ENCODE results near the gene GRIK3.

DNA sequence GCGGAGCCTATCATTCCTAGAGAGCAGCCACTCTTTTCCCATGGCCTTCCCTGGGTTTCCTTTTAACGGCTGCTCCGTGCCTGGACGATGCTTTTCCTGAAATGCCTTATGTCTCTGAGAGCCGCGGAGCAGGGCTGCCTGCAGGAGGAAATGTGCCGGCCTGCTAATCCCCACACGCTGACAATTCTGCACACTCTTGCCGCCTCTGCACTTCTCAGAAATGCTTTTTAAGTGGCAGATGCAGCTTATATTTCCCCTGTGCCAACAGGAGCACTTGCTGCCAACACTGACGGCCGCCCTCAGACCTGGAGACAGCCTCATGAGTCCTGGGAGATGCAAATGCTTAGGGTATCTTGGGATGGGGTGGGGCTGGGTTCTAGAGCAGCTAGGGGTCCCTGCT lies 253.2 kb downstream of the GRIK3 start:
- TF ChIP-seq MAX (IDR thresholded peaks at IDR 0.05) (no peak), NFIC (IDR thresholded peaks at IDR 0.05) (no peak), ZBTB7A (IDR thresholded peaks at IDR 0.05; ENCODE audit: low read depth) (no peak), RAD21 (IDR thresholded peaks at IDR 0.05; ENCODE audit: low read depth) (no peak), CEBPB (IDR thresholded peaks at IDR 0.05) (no peak), CREB1 (IDR thresholded peaks at IDR 0.05; ENCODE audit: low read depth) (no peak), TCF12 (IDR thresholded peaks at IDR 0.05; ENCODE audit: low read depth) (no peak), EP300 (IDR thresholded peaks at IDR 0.05; ENCODE audit: borderline replicate concordance) (no peak), USF1 (IDR thresholded peaks at IDR 0.05) (no peak), FOXM1 (IDR thresholded peaks at IDR 0.05; ENCODE audit: borderline replicate concordance, low read depth) (no peak), TEAD4 (IDR thresholded peaks at IDR 0.05) (no peak), TAF1 (IDR thresholded peaks at IDR 0.05; ENCODE audit: low read depth) (no peak), YY1 (IDR thresholded peaks at IDR 0.05; ENCODE audit: low read depth) (no peak)
- TF ChIP-seq, protein P1, sequence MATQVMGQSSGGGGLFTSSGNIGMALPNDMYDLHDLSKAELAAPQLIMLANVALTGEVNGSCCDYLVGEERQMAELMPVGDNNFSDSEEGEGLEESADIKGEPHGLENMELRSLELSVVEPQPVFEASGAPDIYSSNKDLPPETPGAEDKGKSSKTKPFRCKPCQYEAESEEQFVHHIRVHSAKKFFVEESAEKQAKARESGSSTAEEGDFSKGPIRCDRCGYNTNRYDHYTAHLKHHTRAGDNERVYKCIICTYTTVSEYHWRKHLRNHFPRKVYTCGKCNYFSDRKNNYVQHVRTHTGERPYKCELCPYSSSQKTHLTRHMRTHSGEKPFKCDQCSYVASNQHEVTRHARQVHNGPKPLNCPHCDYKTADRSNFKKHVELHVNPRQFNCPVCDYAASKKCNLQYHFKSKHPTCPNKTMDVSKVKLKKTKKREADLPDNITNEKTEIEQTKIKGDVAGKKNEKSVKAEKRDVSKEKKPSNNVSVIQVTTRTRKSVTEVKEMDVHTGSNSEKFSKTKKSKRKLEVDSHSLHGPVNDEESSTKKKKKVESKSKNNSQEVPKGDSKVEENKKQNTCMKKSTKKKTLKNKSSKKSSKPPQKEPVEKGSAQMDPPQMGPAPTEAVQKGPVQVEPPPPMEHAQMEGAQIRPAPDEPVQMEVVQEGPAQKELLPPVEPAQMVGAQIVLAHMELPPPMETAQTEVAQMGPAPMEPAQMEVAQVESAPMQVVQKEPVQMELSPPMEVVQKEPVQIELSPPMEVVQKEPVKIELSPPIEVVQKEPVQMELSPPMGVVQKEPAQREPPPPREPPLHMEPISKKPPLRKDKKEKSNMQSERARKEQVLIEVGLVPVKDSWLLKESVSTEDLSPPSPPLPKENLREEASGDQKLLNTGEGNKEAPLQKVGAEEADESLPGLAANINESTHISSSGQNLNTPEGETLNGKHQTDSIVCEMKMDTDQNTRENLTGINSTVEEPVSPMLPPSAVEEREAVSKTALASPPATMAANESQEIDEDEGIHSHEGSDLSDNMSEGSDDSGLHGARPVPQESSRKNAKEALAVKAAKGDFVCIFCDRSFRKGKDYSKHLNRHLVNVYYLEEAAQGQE (IDR thresholded peaks at IDR 0.05; ENCODE audit: low read depth): no peak
